ENCODE data around the gene RPS28. TPM values are rescaled to one million over a fixed set of nuclear protein-coding genes. Genes with fewer than 3 reads are reported as not detected.
A peak's percentile ranks its signal among the peaks of the same experiment; 100 is the strongest.

RPS28 gene
- total RNA-seq, 2 donors from 2014 or later, result 1,587 to 1,854 TPM

DNA sequence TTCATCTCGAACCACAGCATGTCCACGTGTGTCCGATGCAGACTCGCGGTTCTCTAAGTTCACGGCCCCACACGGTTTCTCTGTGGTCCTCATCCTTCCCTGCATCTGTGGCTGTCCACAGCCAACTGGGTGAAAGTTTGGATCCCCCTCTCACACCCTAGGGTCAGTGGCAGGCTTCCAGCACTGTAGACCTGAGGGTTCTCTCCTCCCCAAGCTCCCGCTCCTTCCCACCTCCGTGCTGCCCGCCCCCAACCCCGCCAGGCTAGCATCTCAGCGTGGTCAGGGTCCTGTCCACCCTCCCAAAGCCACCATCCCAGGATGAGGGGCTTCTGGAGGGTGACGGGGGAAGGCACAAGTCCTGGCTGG, 45.6 kb downstream of the RPS28 start:
- H3K9me3 ChIP-seq, result no peaks in the 10 kb centered on the region
- no peak for DNase-seq
- intact Hi-C loops (cut with DNase I), result no loop called here
- H3K27me3 ChIP-seq, result no peaks in the 10 kb centered on the region
- peak overlapping the region; percentile 18 for H3K27ac ChIP-seq
- no peaks in the 10 kb centered on the region for H3K36me3 ChIP-seq
- no peak overlapping the region for H3K4me3 ChIP-seq
- peaks cover 17% of the 10 kb centered on the region for H3K4me1 ChIP-seq
- H3K9ac ChIP-seq (ENCODE audit: low read depth in 2 of 2, low read length in 2 of 2), result peak overlapping the region in 1 of 2 donors; percentile 2
- TF ChIP-seq, protein P1, sequence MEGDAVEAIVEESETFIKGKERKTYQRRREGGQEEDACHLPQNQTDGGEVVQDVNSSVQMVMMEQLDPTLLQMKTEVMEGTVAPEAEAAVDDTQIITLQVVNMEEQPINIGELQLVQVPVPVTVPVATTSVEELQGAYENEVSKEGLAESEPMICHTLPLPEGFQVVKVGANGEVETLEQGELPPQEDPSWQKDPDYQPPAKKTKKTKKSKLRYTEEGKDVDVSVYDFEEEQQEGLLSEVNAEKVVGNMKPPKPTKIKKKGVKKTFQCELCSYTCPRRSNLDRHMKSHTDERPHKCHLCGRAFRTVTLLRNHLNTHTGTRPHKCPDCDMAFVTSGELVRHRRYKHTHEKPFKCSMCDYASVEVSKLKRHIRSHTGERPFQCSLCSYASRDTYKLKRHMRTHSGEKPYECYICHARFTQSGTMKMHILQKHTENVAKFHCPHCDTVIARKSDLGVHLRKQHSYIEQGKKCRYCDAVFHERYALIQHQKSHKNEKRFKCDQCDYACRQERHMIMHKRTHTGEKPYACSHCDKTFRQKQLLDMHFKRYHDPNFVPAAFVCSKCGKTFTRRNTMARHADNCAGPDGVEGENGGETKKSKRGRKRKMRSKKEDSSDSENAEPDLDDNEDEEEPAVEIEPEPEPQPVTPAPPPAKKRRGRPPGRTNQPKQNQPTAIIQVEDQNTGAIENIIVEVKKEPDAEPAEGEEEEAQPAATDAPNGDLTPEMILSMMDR (IDR thresholded peaks at IDR 0.05), result no peak

DNA sequence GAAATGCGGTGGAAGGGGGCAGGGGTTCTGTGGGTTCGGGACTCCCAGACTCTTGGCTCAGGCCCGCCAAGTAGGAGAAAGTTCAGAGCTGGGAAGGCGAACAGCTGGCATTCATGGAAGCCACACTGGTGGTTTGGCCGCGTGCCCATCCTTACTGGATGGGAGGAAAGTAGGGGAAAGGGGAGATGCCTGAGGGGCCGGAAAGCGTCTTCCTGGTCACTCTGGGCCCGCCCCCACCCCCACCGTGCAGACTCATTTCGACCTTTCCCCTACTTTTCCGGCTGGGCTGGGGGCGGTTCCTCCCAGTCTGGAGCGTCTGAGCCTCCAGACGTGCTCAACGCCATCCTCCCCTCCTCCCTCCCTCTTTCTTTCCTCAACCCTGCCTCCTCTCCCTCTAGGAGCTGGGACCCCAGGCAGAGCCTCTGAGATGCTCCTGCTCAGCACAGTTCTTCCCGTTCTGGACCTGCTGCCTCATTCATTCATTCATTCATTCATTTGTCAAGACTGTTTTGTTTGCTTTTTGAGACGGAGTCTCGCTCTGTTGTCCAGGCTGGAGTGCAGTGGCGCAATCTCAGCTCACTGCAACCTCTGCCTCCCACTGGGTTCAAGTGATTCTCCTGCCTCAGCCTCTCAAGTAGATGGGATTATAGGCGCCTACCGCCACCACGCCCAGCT, 46.2 kb downstream of the RPS28 start:
- TF ChIP-seq, protein P1 (IDR thresholded peaks at IDR 0.05), result no peak
- Histone ChIP-seq H3K27ac (peak overlapping the region; percentile 18), H3K36me3 (no peaks in the 10 kb centered on the region), H3K4me1 (peaks cover 17% of the 10 kb centered on the region), H3K27me3 (no peaks in the 10 kb centered on the region), H3K9ac (ENCODE audit: low read depth in 2 of 2, low read length in 2 of 2) (peak overlapping the region in 1 of 2 donors; percentile 40), H3K9me3 (no peaks in the 10 kb centered on the region), H3K4me3 (no peak overlapping the region)
- intact Hi-C loops (cut with DNase I), result no loop called here
- peak; percentile 79 for DNase-seq

DNA sequence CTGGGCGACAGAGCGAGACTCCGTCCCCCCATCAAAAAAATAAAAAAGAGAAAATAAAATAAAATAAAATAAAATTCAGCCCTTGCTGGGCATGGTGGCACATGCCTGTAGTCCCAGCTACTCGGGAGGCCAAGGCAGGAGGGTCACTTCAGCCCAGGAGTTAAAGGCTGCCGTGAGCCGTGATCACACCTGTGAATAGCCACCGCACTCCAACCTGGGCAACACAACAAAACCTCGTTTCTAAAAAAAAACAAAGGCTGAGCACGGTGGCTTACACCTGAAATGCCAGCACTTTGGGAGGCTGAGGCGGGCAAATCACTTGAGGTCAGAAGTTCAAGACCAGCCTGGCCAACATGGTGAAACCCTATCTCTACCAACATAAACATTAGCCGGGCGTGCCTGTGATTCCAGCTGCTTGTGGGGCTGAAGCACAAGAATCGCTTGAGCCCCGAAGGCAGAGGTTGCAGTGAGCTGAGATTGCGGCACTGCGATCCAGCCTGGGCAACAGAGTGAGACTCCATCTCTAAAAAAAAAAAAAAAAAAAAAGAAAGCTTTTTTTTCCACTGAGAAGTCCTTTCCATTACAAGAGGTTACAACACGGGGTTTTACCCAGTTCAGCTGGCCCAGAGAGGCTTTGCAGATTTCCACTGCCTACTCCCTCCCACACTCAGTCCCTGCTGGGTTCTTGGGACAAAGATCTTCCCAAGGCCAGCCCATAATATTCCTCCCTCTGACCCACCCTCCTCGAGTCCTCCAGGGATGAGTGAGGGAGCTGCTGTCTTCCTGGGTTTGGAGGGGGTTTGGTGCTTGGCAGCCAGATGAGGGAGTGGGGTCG, 49.1 kb downstream of the RPS28 start:
- DNase-seq, result no peak
- intact Hi-C loops (cut with DNase I), result no loop called here
- peaks cover 8% of the 10 kb centered on the region for H3K4me1 ChIP-seq
- no peaks in the 10 kb centered on the region for H3K27me3 ChIP-seq
- H3K36me3 ChIP-seq, result no peaks in the 10 kb centered on the region
- H3K9me3 ChIP-seq, result no peaks in the 10 kb centered on the region
- H3K9ac ChIP-seq (ENCODE audit: low read depth in 2 of 2, low read length in 2 of 2), result peak overlapping the region in 1 of 2 donors; percentile 31
- no peak overlapping the region for H3K27ac ChIP-seq
- TF ChIP-seq, protein P1 (IDR thresholded peaks at IDR 0.05), result no peak
- H3K4me3 ChIP-seq, result no peak overlapping the region

DNA sequence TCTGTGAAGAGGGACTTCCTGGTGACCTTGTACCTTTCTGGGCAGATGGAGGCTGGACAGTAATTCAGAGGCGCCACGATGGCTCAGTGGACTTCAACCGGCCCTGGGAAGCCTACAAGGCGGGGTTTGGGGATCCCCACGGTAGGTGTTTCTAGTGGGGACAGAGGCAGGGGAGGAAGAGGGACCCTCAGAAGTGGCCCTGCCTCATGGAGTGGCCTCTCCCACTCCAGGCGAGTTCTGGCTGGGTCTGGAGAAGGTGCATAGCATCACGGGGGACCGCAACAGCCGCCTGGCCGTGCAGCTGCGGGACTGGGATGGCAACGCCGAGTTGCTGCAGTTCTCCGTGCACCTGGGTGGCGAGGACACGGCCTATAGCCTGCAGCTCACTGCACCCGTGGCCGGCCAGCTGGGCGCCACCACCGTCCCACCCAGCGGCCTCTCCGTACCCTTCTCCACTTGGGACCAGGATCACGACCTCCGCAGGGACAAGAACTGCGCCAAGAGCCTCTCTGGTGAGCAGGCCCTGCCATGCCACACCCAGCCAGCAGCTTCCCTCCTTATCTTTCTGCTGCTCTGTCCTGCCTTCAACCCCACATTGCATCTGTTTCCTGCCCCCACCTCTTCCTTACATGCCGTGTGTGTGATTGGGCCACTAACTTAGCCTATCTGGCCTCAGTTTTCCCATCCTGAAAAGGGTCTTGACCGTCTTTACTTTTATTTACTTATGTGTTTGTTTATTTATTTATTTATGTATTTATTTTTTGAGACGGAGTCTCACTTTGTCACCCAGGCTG, 49.9 kb downstream of the RPS28 start:
- DNase-seq, result no peak
- Histone ChIP-seq H3K27ac (no peak overlapping the region), H3K9me3 (no peaks in the 10 kb centered on the region), H3K4me1 (peaks cover 8% of the 10 kb centered on the region), H3K36me3 (no peaks in the 10 kb centered on the region), H3K9ac (ENCODE audit: low read depth in 2 of 2, low read length in 2 of 2) (peak overlapping the region; percentile 1 to 4), H3K27me3 (no peaks in the 10 kb centered on the region), H3K4me3 (no peak overlapping the region)
- intact Hi-C loops (cut with DNase I), result no loop called here
- TF ChIP-seq, protein P1 (IDR thresholded peaks at IDR 0.05), result no peak

Other genes with a start within 250 kb of the RPS28 start
- gene FBN3, start 171.9 kb upstream of the RPS28 start, total RNA-seq, result under 1 TPM in 1 of 2 donors, not detected in 1; 0.05 TPM
- 1 to 10 TPM; 2.9 to 5.3 TPM for gene CERS4, start 112.1 kb upstream of the RPS28 start, total RNA-seq
- 100 to 1,000 TPM in 1 of 2 donors, 10 to 100 TPM in 1; 34.1 to 154 TPM for gene CD320, start 13.1 kb upstream of the RPS28 start, total RNA-seq
- gene NDUFA7, start 121 bp upstream of the RPS28 start, total RNA-seq, result 10 to 100 TPM; 57.4 to 58.3 TPM
- gene KANK3, start 21.8 kb downstream of the RPS28 start, total RNA-seq, result 1 to 10 TPM; 1.7 to 2.7 TPM
- 1 to 10 TPM; 7.7 to 8.1 TPM for gene ANGPTL4, start 42.7 kb downstream of the RPS28 start, total RNA-seq
- 100 to 1,000 TPM; 117 to 127 TPM for gene RAB11B, start 68.9 kb downstream of the RPS28 start, total RNA-seq
- 10 to 100 TPM; 18.8 to 33.1 TPM for gene MARCHF2, start 91.8 kb downstream of the RPS28 start, total RNA-seq
- gene HNRNPM, start 123.5 kb downstream of the RPS28 start, total RNA-seq, result 100 to 1,000 TPM; 122 to 339 TPM
- gene PRAM1, start 181.1 kb downstream of the RPS28 start, total RNA-seq, result under 1 TPM; 0.49 to 0.96 TPM
- 10 to 100 TPM; 19.5 to 31.9 TPM for gene ZNF414, start 192.7 kb downstream of the RPS28 start, total RNA-seq

Data from colonic mucosa (tissue), 4 donors.